GM18517 (cell line): ENCODE data around the gene PCNP.
"Not testable (repeated sequence)": the region's sequence is repeated elsewhere in the genome, so short reads cannot be mapped to it uniquely, and the experiment has no call there.

Experiments used
- ATAC-seq: cut with Tn5 transposase; IDR thresholded peaks from one replicate; pipeline ENCODE4 v1.9.1; 2021; ENCODE audit warnings: mild to moderate bottlenecking, moderate library complexity; ENCODE audit not compliant: unreplicated experiment

PCNP gene

GRCh38 chr3:101573449-101574387, at the start of gene PCNP:
PCNP (plus strand) TSS chr3:101574180; CDS start chr3:101574216, 36 bp downstream.
- ATAC-seq = peak; percentile 89

- ATAC-seq = no peak
These were observed 46.5 kb upstream of the PCNP start for GRCh38 chr3:101527441-101527840.

- no peak for ATAC-seq
These were observed 46.1 kb upstream of the PCNP start for GRCh38 chr3:101527906-101528305.

- ATAC-seq = no peak
These were observed 43.9 kb upstream of the PCNP start for GRCh38 chr3:101529816-101530685.

GRCh38 chr3:101530686-101531047, 43.3 kb upstream of the PCNP start:
- ATAC-seq = no peak

- no peak for ATAC-seq
These were observed 42.4 kb upstream of the PCNP start for GRCh38 chr3:101531473-101532086.

GRCh38 chr3:101532783-101533602, 41.0 kb upstream of the PCNP start:
- no peak for ATAC-seq

GRCh38 chr3:101533603-101533968, 40.4 kb upstream of the PCNP start:
- no peak for ATAC-seq

GRCh38 chr3:101535221-101535620, 38.8 kb upstream of the PCNP start:
- no peak for ATAC-seq

GRCh38 chr3:101536266-101536665, 37.7 kb upstream of the PCNP start:
- ATAC-seq = no peak

GRCh38 chr3:101536955-101537354, 37.0 kb upstream of the PCNP start:
- not testable (repeated sequence) for ATAC-seq

GRCh38 chr3:101542957-101543356, 31.0 kb upstream of the PCNP start:
- no peak for ATAC-seq

GRCh38 chr3:101544161-101544850, 29.7 kb upstream of the PCNP start:
- ATAC-seq = no peak

- ATAC-seq = no peak
These were observed 25.4 kb upstream of the PCNP start for GRCh38 chr3:101548527-101549105.

- no peak for ATAC-seq
These were observed 24.5 kb upstream of the PCNP start for GRCh38 chr3:101549473-101549872.

GRCh38 chr3:101551359-101552081, 22.5 kb upstream of the PCNP start:
- ATAC-seq = not testable (repeated sequence)

- ATAC-seq = not testable (repeated sequence)
These were observed 20.6 kb upstream of the PCNP start for GRCh38 chr3:101553381-101553780.

- ATAC-seq = no peak
These were observed 17.9 kb upstream of the PCNP start for GRCh38 chr3:101556064-101556463.
